Ishikawa (cell line): ENCODE results near the gene DPYSL4.

Experiments
- CEBPB ChIP-seq: IDR thresholded peaks from 2 replicates; pipeline ENCODE4 v1.6.1; 2012
- CREB1 ChIP-seq: IDR thresholded peaks from 2 replicates; pipeline ENCODE4 v1.6.1; 2012; ENCODE audit warnings: low read depth
- EGR1 ChIP-seq: IDR thresholded peaks from 2 replicates; pipeline ENCODE4 v1.6.1; 2012
- EP300 ChIP-seq: IDR thresholded peaks from 2 replicates; pipeline ENCODE4 v1.6.1; 2012; ENCODE audit warnings: borderline replicate concordance
- FOXM1 ChIP-seq: IDR thresholded peaks from 2 replicates; pipeline ENCODE4 v1.6.1; 2012; ENCODE audit warnings: low read depth, borderline replicate concordance
- MAX ChIP-seq: IDR thresholded peaks from 2 replicates; pipeline ENCODE4 v1.6.1; 2012
- NFIC ChIP-seq: IDR thresholded peaks from 2 replicates; pipeline ENCODE4 v1.6.1; 2012
- RAD21 ChIP-seq: IDR thresholded peaks from 2 replicates; pipeline ENCODE4 v1.6.1; 2012; ENCODE audit warnings: low read depth
- REST ChIP-seq: IDR thresholded peaks from 2 replicates; pipeline ENCODE4 v1.6.1; 2012; ENCODE audit warnings: low read depth, mild to moderate bottlenecking
- TAF1 ChIP-seq: IDR thresholded peaks from 2 replicates; pipeline ENCODE4 v1.6.1; 2012; ENCODE audit warnings: low read depth, mild to moderate bottlenecking
- TCF12 ChIP-seq: IDR thresholded peaks from 2 replicates; pipeline ENCODE4 v1.6.1; 2012; ENCODE audit warnings: low read depth
- TEAD4 ChIP-seq: IDR thresholded peaks from 2 replicates; pipeline ENCODE4 v1.6.1; 2012
- USF1 ChIP-seq: IDR thresholded peaks from 2 replicates; pipeline ENCODE4 v1.6.1; 2012
- YY1 ChIP-seq: IDR thresholded peaks from 2 replicates; pipeline ENCODE4 v1.6.1; 2012; ENCODE audit warnings: low read depth
- ZBTB7A ChIP-seq: IDR thresholded peaks from 2 replicates; pipeline ENCODE4 v1.6.1; 2012; ENCODE audit warnings: low read depth

The DPYSL4 gene

DNA sequence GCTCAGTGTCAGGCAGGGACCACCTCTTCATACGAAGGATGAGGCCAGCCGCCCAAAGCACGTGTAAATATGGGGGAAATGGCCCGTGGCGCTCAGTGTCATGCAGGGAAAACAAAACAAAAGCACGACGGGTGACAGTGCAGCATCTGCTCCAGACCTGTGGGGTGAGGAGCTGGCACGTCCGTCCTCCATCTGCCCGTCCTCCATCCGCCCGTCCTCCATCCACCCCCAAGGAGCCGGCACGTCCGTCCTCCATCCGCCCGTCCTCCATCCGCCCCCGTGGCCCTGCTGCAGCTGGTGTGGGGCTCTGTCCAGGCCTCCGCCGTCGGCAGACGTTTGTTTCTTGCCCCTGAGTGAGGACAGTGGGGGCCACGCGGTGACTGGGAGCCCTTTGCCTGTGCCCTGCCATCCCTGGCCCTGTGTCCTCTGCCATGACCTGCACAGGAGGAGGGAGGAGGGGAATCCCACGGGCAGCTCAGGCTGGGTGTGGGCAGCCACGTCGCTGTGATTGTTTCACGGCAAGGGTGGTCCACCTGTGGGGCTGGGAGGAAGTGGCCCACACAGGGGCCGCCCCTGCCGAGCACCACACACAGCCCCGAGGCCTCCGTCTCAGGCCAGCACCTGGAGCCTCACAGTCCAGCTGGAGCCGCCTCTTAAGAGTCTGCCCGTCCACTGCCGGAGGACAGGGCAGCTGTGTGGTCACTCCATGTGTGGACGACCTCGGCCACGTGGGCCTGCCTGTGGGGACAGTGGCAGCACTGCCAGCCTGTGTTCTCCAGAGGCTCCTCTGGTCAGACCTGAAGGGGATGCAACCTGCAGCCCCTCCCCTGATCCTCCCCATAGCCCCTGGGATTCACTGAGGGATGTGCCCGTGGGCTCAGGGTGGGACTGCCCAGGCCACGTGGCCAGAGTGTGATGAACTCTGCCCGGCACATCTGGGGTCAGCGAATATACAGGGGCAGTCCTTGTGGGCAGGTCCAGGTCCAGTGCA lies 38.2 kb upstream of the DPYSL4 start:
- TF ChIP-seq MAX (no peak), REST (no peak), RAD21 (no peak), CREB1 (no peak), EGR1 (no peak), YY1 (no peak), ZBTB7A (no peak), TEAD4 (no peak), CEBPB (no peak), EP300 (no peak), TAF1 (no peak), TCF12 (no peak)

- TF ChIP-seq USF1, result no peak
- no peak for TF ChIP-seq CREB1
- TF ChIP-seq REST, result no peak
- TF ChIP-seq YY1, result no peak
- TF ChIP-seq RAD21, result no peak
- TF ChIP-seq TAF1, result no peak
These were observed 37.5 kb upstream of the DPYSL4 start for GRCh38 chr10:132149271-132149670.

GRCh38 chr10:132149917-132150316 lies 36.8 kb upstream of the DPYSL4 start:
- TF ChIP-seq USF1, result no peak
- TF ChIP-seq RAD21, result no peak
- no peak for TF ChIP-seq TCF12
- no peak for TF ChIP-seq REST
- TF ChIP-seq EGR1, result no peak
- TF ChIP-seq FOXM1, result no peak
- no peak for TF ChIP-seq YY1
- no peak for TF ChIP-seq ZBTB7A
- no peak for TF ChIP-seq NFIC
- no peak for TF ChIP-seq MAX
- no peak for TF ChIP-seq EP300

DNA sequence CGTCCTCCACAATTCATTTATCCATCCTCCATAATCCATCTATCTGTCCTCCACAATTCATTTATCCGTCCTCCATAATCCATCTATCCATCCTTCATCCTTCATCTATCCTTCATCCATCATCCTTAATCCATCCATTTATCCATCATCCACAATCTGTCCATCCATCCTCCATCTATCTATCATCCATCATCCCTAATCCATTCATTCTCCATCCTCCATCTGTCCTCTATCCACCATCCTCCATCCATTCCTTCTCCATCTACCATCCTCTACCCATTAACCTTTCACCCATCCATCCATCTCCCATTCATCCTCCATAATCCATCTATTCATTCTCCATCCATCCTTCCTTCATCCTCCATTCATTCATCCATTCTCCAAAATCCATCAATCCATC lies 36.0 kb upstream of the DPYSL4 start:
- no peak for TF ChIP-seq YY1
- no peak for TF ChIP-seq MAX
- TF ChIP-seq RAD21, result no peak
- no peak for TF ChIP-seq TEAD4
- TF ChIP-seq TAF1, result no peak
- no peak for TF ChIP-seq NFIC
- TF ChIP-seq CEBPB, result no peak
- TF ChIP-seq FOXM1, result no peak
- TF ChIP-seq TCF12, result no peak
